IMR-90 (cell line): ENCODE results near the gene CREG1. TPM values are rescaled to one million over a fixed set of nuclear protein-coding genes. Genes with fewer than 3 reads are reported as not detected.

Source experiments
- ATAC-seq: fragments of 200-7000 bp; cut with Tn5 transposase; 2 replicates; pipeline ENCODE4 v1.9.1; 2020; ENCODE audit warnings: low read depth, mild to moderate bottlenecking, moderate library complexity
- BruUV-seq: library from RNA; stranded (reverse); fragments of 400-500 nt; replicated peaks from 2 replicates; lab custom pipeline; 2021; lab: Mats Ljungman, UMichigan
- CTCF ChIA-PET: fragments of 300-600 bp; formaldehyde crosslinking; extraction: SDS; loops from one replicate; lab custom pipeline; 2021; ENCODE audit warnings: antibody characterized with exemption; lab: Yijun Ruan, JAX
- POLR2A ChIA-PET: fragments of 300-600 bp; sonication (Branson Sonifier 250); formaldehyde crosslinking; loops from one replicate; lab custom pipeline; 2022; ENCODE audit warnings: antibody characterized with exemption; ENCODE audit not compliant: unreplicated experiment; lab: Charles Lee
- DNase-seq: peaks from one replicate; pipeline ENCODE4 v3.0.0; 2013
- H2AFZ ChIP-seq: replicated peaks from 2 replicates; pipeline ENCODE3; 2013; ENCODE audit warnings: low read length, mild to moderate bottlenecking; ENCODE audit not compliant: poor library complexity
- H2AK5ac ChIP-seq: 2 replicates; pipeline ENCODE4 v1.6.1; 2013; ENCODE audit warnings: low read depth, low read length, inconsistent platforms
- H2AK9ac ChIP-seq: replicated peaks from 2 replicates; pipeline ENCODE3; 2013; ENCODE audit warnings: mild to moderate bottlenecking, low read depth, low read length, moderate library complexity; ENCODE audit not compliant: poor library complexity
- H2BK120ac ChIP-seq: 2 replicates; pipeline ENCODE4 v1.6.1; 2013; ENCODE audit warnings: low read depth, low read length, inconsistent platforms
- H2BK15ac ChIP-seq: 3 replicates; pipeline ENCODE4 v1.6.1; 2013; ENCODE audit warnings: low read depth, low read length, inconsistent platforms
- H2BK20ac ChIP-seq: 2 replicates; pipeline ENCODE4 v1.6.1; 2013; ENCODE audit warnings: low read depth, mild to moderate bottlenecking, inconsistent platforms, low read length, moderate library complexity
- H2BK5ac ChIP-seq: 2 replicates; pipeline ENCODE4 v1.6.1; 2013; ENCODE audit warnings: mild to moderate bottlenecking, low read depth, low read length, inconsistent platforms; ENCODE audit not compliant: poor library complexity, severe bottlenecking
- H3K14ac ChIP-seq: replicated peaks from 2 replicates; pipeline ENCODE4 v1.6.1; 2013; ENCODE audit warnings: low read depth, low read length, inconsistent platforms
- H3K18ac ChIP-seq: 2 replicates; pipeline ENCODE4 v1.6.1; 2013; ENCODE audit warnings: low read depth, low read length, control low read depth
- H3K23ac ChIP-seq: 2 replicates; pipeline ENCODE4 v1.6.1; 2013; ENCODE audit warnings: low read depth, low read length, inconsistent platforms
- H3K27ac ChIP-seq: 2 replicates; pipeline ENCODE4 v1.5.1; 2013; ENCODE audit warnings: mild to moderate bottlenecking, control low read depth, low read length; ENCODE audit not compliant: insufficient read depth
- H3K27me3 ChIP-seq: 2 replicates; pipeline ENCODE4 v1.6.1; 2013; ENCODE audit warnings: low read length; ENCODE audit not compliant: control insufficient read depth, insufficient read depth
- H3K36me3 ChIP-seq: 2 replicates; pipeline ENCODE4 v1.6.1; 2013; ENCODE audit warnings: low read length, mixed read lengths; ENCODE audit not compliant: control insufficient read depth, insufficient read depth
- H3K4ac ChIP-seq: 2 replicates; pipeline ENCODE4 v1.6.1; 2013; ENCODE audit warnings: low read depth, low read length, inconsistent platforms
- H3K4me1 ChIP-seq: 2 replicates; pipeline ENCODE4 v1.6.1; 2013; ENCODE audit warnings: low read length, mixed read lengths; ENCODE audit not compliant: control insufficient read depth, insufficient read depth
- H3K4me2 ChIP-seq: 2 replicates; pipeline ENCODE4 v1.6.1; 2013; ENCODE audit warnings: low read depth, mild to moderate bottlenecking, control low read depth, low read length, moderate library complexity
- H3K4me3 ChIP-seq: 2 replicates; pipeline ENCODE4 v1.5.1; 2013; ENCODE audit warnings: low read depth, mild to moderate bottlenecking, control low read depth, low read length, moderate library complexity; ENCODE audit not compliant: insufficient read depth
- H3K56ac ChIP-seq: 2 replicates; pipeline ENCODE4 v1.6.1; 2013; ENCODE audit warnings: low read length, inconsistent platforms; ENCODE audit not compliant: insufficient read depth; ENCODE audit errors: extremely low read depth
- H3K79me1 ChIP-seq, 2 experiments: 2 replicates each; pipeline ENCODE4 v1.6.1; 2013; ENCODE audit warnings: low read length in 2 of 2, inconsistent platforms in 1 of 2, low read depth in 1 of 2
- H3K9ac ChIP-seq: 2 replicates; pipeline ENCODE4 v1.6.1; 2013; ENCODE audit warnings: low read depth, low read length, control low read depth
- H3K9me1 ChIP-seq: 2 replicates; pipeline ENCODE4 v1.6.1; 2013; ENCODE audit warnings: low read length, inconsistent platforms; ENCODE audit not compliant: insufficient read depth
- H3K9me3 ChIP-seq: 2 replicates; pipeline ENCODE4 v1.6.1; 2013; ENCODE audit warnings: low read length; ENCODE audit not compliant: control insufficient read depth, insufficient read depth
- H4K20me1 ChIP-seq: 2 replicates; pipeline ENCODE4 v1.6.1; 2013; ENCODE audit warnings: low read length, inconsistent platforms; ENCODE audit not compliant: insufficient read depth
- H4K5ac ChIP-seq: 2 replicates; pipeline ENCODE4 v1.6.1; 2013; ENCODE audit warnings: mild to moderate bottlenecking, low read depth, low read length, control low read depth
- H4K8ac ChIP-seq, 2 experiments: 2 replicates each; pipeline ENCODE4 v1.6.1; 2013; ENCODE audit warnings: low read depth in 2 of 2, low read length in 2 of 2, control low read depth in 1 of 2, inconsistent platforms in 1 of 2
- H4K91ac ChIP-seq: 2 replicates; pipeline ENCODE4 v1.6.1; 2013; ENCODE audit warnings: low read depth, low read length, inconsistent platforms; ENCODE audit not compliant: insufficient read depth
- BHLHE40 ChIP-seq: fragments of 150-350 bp; IDR thresholded peaks from 2 replicates; pipeline ENCODE4 v1.6.1; 2016; ENCODE audit warnings: mild to moderate bottlenecking, low read depth, low read length
- MAZ ChIP-seq: IDR thresholded peaks from 2 replicates; pipeline ENCODE4 v1.6.1; 2012; ENCODE audit warnings: low read depth, mild to moderate bottlenecking, low read length, improper control_type of control experiment, moderate library complexity, borderline replicate concordance
- MXI1 ChIP-seq: IDR thresholded peaks from 2 replicates; pipeline ENCODE4 v1.6.1; 2012; ENCODE audit warnings: low read depth, mild to moderate bottlenecking, low read length, moderate library complexity, borderline replicate concordance
- NFE2L2 ChIP-seq: fragments of 150-350 bp; IDR thresholded peaks from 2 replicates; pipeline ENCODE4 v1.6.1; 2016; ENCODE audit warnings: low read depth, mild to moderate bottlenecking, low read length
- POLR2A ChIP-seq: IDR thresholded peaks from 2 replicates; pipeline ENCODE4 v1.6.1; 2012; ENCODE audit warnings: mild to moderate bottlenecking, low read depth, low read length
- dilution Hi-C: fragments of 300-500 bp; cut with HindIII; formaldehyde crosslinking; loops from one replicate; pipeline ENCODE4 v1.14.3; 2018; ENCODE audit warnings: low sequenced_read_pairs; ENCODE audit not compliant: unreplicated experiment
- in situ Hi-C: fragments of 300-500 bp; cut with MboI; formaldehyde crosslinking; loops from 3 replicates; pipeline ENCODE4 v1.14.3; 2019; ENCODE audit warnings: low sequenced_read_pairs, inconsistent platforms, mixed read lengths
- intact Hi-C: fragments of 100-400 bp; cut with micrococcal nuclease; formaldehyde crosslinking; loops from 2 replicates; pipeline ENCODE4 v1.10.0; 2022
- polyA plus RNA-seq, 3 experiments: library from polyadenylated mRNA; depleted of rRNA; stranded (reverse); fragments of >200 nt; gene quantifications; 2 replicates each; pipeline ENCODE4 v1.2.3, GENCODE V29; 2012; ENCODE audit warnings: low replicate concordance in 1 of 3
- total RNA-seq: library from RNA; depleted of rRNA; stranded (reverse); fragments of >200 nt; gene quantifications from 2 replicates; pipeline ENCODE4 v1.2.3, GENCODE V29; 2012
- TF ChIP-seq, protein P1 (sequence below): conservative IDR thresholded peaks from 2 replicates; pipeline ENCODE4 v1.5.1; 2012; ENCODE audit warnings: mild to moderate bottlenecking, low read depth, low read length, improper control_type of control experiment
- TF ChIP-seq, protein P2 (sequence below): fragments of 150-350 bp; IDR thresholded peaks from 2 replicates; pipeline ENCODE4 v1.6.1; 2017; ENCODE audit warnings: mild to moderate bottlenecking, antibody characterized with exemption, low read length, low read depth

CREG1 gene
- total and polyA plus RNA-seq, 2 of the 4 experiments (the other 2 are of a cell fraction): 2.9 to 6.4 TPM

DNA sequence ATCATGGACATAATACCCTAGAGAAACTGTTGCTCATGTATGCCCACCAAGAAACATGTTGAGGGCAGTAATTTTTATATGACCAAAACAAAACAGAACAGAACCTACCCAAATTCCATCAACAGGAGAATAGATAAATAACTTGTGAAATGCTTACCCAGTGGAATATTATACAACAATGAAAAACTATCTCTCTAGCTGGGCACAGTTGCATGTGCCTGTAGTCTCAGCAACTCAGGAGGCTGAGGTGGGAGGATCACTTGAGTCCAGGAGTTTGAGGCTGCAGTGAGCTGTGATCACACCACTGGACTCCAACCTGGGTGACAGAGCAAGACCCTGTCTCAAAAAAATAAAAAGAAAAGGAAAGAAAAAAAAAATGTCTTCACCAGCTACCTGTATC, 38.9 kb upstream of the CREG1 start:
- no peak overlapping the region for H3K4ac ChIP-seq
- H4K20me1 ChIP-seq: no peaks in the 10 kb centered on the region
- no peak overlapping the region for H2BK5ac ChIP-seq
- no peak overlapping the region for H3K4me3 ChIP-seq
- H3K27ac ChIP-seq: no peak overlapping the region
- H3K27me3 ChIP-seq: no peaks in the 10 kb centered on the region; the same call in none of the 2 replicates
- no peak overlapping the region for H2BK120ac ChIP-seq
- intact Hi-C loops: no loop called here
- H3K56ac ChIP-seq: no peak overlapping the region
- no peak overlapping the region for H4K91ac ChIP-seq
- H3K23ac ChIP-seq: no peak overlapping the region
- no peak overlapping the region for H3K4me2 ChIP-seq
- TF ChIP-seq, protein P1, sequence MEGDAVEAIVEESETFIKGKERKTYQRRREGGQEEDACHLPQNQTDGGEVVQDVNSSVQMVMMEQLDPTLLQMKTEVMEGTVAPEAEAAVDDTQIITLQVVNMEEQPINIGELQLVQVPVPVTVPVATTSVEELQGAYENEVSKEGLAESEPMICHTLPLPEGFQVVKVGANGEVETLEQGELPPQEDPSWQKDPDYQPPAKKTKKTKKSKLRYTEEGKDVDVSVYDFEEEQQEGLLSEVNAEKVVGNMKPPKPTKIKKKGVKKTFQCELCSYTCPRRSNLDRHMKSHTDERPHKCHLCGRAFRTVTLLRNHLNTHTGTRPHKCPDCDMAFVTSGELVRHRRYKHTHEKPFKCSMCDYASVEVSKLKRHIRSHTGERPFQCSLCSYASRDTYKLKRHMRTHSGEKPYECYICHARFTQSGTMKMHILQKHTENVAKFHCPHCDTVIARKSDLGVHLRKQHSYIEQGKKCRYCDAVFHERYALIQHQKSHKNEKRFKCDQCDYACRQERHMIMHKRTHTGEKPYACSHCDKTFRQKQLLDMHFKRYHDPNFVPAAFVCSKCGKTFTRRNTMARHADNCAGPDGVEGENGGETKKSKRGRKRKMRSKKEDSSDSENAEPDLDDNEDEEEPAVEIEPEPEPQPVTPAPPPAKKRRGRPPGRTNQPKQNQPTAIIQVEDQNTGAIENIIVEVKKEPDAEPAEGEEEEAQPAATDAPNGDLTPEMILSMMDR: no peak
- TF ChIP-seq MXI1 (no peak), POLR2A (no peak), MAZ (no peak), NFE2L2 (no peak), BHLHE40 (no peak)
- TF ChIP-seq, protein P2, sequence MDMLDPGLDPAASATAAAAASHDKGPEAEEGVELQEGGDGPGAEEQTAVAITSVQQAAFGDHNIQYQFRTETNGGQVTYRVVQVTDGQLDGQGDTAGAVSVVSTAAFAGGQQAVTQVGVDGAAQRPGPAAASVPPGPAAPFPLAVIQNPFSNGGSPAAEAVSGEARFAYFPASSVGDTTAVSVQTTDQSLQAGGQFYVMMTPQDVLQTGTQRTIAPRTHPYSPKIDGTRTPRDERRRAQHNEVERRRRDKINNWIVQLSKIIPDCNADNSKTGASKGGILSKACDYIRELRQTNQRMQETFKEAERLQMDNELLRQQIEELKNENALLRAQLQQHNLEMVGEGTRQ: no peak
- H4K5ac ChIP-seq: no peak overlapping the region
- no peak overlapping the region for H3K9ac ChIP-seq
- ATAC-seq (no peak), DNase-seq (no peak)
- no peak overlapping the region for H2AFZ ChIP-seq
- H3K14ac ChIP-seq: no peak overlapping the region
- H2AK5ac ChIP-seq: no peak overlapping the region
- no peak overlapping the region for H2AK9ac ChIP-seq
- H2BK15ac ChIP-seq: no peak overlapping the region
- no peaks in the 10 kb centered on the region for H3K4me1 ChIP-seq
- H4K8ac ChIP-seq: no peak overlapping the region
- no peak overlapping the region for H2BK20ac ChIP-seq
- ChIA-PET CTCF (no interaction called here), POLR2A (no interaction called here)
- H3K18ac ChIP-seq: no peak overlapping the region
- H3K9me1 ChIP-seq: no peaks in the 10 kb centered on the region
- BruUV-seq: no TSS peak
- dilution Hi-C loops: no loop called here
- no peaks in the 10 kb centered on the region for H3K9me3 ChIP-seq
- no peaks in the 10 kb centered on the region for H3K36me3 ChIP-seq
- in situ Hi-C loops: no loop called here
- no peaks in the 10 kb centered on the region for H3K79me1 ChIP-seq
